Measurements from ENCODE around the gene CRIM1.
"Not testable (repeated sequence)": the region's sequence is repeated elsewhere in the genome, so short reads cannot be mapped to it uniquely, and the experiment has no call there.

CRIM1 gene

GRCh38 chr2:36354811-36355150 lies 797 bp upstream of the CRIM1 start:
- DNase-seq (ENCODE audit: low read depth), result no peak

GRCh38 chr2:36355890-36356297 lies 316 bp downstream of the CRIM1 start:
- no peak for DNase-seq (ENCODE audit: low read depth)

- no peak for DNase-seq (ENCODE audit: low read depth)
Measured at GRCh38 chr2:36356298-36356989, 866 bp downstream of the CRIM1 start.

GRCh38 chr2:36356990-36357846 lies 1.6 kb downstream of the CRIM1 start:
- no peak for DNase-seq (ENCODE audit: low read depth)

- no peak for DNase-seq (ENCODE audit: low read depth)
Measured at GRCh38 chr2:36357847-36358659, 2.5 kb downstream of the CRIM1 start.

GRCh38 chr2:36359067-36359466 lies 3.5 kb downstream of the CRIM1 start:
- no peak for DNase-seq (ENCODE audit: low read depth)

DNA sequence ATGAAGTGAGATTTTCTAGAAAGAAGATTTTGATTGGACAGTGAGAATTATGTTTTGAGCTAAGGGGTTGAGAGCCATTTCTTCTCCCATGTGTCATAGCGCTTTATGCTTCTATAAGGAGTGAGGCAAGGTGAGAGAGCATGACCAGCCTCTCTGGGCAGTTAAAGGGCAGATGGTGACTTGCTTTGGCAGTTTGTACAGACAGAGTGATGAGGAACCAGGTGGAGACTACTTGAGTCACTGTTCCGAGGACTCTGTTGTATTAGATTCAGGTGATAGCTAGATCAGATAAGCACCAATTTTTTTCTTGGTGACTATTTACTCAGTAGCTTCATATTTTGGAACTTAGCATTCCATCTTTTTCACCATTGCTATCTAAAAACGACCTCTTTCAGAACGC lies 4.5 kb downstream of the CRIM1 start:
- no peak for DNase-seq (ENCODE audit: low read depth)

- DNase-seq (ENCODE audit: low read depth), result no peak
Measured at GRCh38 chr2:36360834-36361233, 5.3 kb downstream of the CRIM1 start.

DNA sequence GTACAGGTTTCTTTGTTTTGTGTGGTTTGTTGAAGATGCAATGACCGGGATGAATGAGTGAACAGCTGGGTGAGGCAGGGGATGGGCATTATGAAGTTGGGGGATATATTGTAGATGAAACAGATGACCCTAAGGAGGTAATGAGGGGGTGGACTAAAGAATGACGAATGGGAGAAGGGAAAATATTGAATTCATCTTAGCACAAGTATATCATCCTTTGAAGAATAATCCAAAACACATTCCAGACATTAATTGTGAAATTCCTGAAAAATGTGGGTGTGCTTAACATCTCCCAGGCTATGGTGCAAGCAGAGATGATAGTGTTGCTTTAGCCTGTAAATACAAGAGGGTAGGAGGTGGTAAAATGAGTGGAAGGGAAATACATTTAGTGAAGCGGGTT lies 5.8 kb downstream of the CRIM1 start:
- no peak for DNase-seq (ENCODE audit: low read depth)

GRCh38 chr2:36362291-36362690 lies 6.7 kb downstream of the CRIM1 start:
- no peak for DNase-seq (ENCODE audit: low read depth)

DNA sequence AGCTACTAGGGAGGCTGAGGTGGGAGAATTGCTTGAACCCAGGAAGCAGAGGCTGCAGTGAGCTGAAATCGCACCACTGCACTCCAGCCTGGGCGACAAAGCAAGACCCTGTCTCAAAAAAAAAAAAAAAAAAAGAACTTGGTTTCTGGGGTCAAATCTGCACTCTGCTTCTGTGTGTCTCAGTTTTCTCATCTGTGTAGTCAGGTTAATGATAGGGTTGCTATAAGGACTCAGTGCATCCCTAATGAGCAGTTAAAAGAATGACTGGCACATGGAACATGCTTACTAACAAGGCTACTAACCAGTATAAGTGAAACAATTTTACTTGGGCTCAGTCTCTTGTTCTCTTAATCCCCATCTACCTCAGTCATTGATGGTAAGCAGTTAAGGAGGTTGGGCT lies 7.5 kb downstream of the CRIM1 start:
- DNase-seq (ENCODE audit: low read depth), result not testable (repeated sequence)

DNA sequence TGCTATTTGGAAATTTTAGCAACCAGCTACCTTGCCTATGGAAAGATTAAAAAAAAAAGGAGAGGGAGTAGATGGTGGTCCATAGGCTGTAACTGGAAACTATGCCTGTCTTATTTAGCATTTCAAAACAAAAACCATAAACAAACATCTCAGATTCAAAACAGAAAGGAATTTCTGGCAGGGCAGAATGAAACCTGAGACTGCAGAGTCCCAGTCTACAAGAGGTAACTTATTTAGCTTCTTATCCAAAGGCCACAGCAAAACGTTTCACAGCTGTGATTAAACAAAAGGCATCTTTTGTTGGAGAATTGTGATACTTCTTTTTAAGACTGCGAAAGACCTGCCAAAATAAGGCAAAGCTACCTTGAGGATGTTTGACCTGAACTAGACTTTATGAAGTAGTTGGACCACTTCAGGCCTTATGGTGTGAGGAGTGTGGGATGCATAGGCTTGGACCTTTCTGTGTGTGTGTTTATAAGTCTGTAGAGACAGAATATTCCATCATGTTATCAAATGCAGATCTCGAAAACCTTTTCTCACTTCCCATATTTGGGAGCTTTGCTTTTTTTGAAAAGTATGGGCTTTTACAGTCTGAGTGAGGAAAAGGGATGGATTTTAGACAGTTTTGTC lies 11.0 kb downstream of the CRIM1 start:
- no peak for DNase-seq (ENCODE audit: low read depth)

DNA sequence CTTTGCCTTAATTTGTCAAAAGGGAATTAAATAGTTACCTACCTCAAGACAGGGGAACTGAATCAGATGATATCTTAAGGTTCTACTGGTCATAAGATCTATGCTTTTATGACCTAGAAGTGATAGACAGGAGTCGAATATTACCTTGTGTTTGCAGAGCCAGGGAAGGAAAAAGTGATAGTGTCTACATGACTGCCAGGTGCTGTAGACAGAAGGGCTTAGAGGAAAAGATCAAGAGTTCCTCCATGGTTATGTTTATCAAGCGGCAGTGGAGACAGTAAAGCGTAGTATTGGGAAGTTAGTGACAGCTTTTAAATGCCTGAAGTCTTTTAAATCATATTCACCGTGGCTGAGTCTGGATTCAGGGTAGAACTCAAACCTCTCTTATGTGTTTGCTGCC lies 11.9 kb downstream of the CRIM1 start:
- no peak for DNase-seq (ENCODE audit: low read depth)

DNA sequence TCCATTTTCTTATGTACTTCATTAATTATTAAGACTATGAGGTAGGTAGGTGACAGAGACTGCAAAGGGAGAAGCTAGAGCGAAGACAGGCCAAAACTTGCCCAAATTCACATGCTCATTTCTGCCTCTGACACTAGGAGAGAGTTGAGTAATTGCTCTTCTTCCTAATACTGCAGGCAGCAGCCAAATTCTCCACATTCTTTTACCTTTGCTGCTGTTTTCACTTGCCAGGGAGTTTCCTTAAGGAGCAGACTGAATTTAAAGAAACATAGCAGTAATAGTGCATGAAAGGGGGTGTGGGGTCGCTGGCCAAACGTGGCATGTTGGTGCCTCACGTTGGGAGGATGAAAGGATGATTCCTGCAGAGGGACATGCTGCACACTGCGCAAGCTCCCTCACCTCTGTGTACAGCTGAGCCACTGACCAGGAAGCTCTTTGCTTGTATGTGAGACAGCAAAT lies 12.3 kb downstream of the CRIM1 start:
- no peak for DNase-seq (ENCODE audit: low read depth)

GRCh38 chr2:36368438-36368837 lies 12.9 kb downstream of the CRIM1 start:
- no peak for DNase-seq (ENCODE audit: low read depth)

GRCh38 chr2:36369163-36369562 lies 13.6 kb downstream of the CRIM1 start:
- DNase-seq (ENCODE audit: low read depth), result no peak

GRCh38 chr2:36369716-36370115 lies 14.1 kb downstream of the CRIM1 start:
- no peak for DNase-seq (ENCODE audit: low read depth)

GRCh38 chr2:36370281-36370680 lies 14.7 kb downstream of the CRIM1 start:
- no peak for DNase-seq (ENCODE audit: low read depth)

- DNase-seq (ENCODE audit: low read depth), result no peak
Measured at GRCh38 chr2:36371070-36371874, 15.7 kb downstream of the CRIM1 start.

GRCh38 chr2:36371928-36372391 lies 16.4 kb downstream of the CRIM1 start:
- no peak for DNase-seq (ENCODE audit: low read depth)
